ENCODE data around the gene RAB34. TPM values are rescaled to one million over a fixed set of nuclear protein-coding genes. Genes with fewer than 3 reads are reported as not detected.

RAB34 gene
- total RNA-seq, 2 experiments from 2014 or later, result 10.0 to 12.7 TPM

Other genes with a start within 250 kb of the RAB34 start
- not detected for gene SLC13A2, start 244.2 kb downstream of the RAB34 start, total RNA-seq
- gene FOXN1, start 211.5 kb downstream of the RAB34 start, total RNA-seq, result not detected
- gene UNC119, start 165.2 kb downstream of the RAB34 start, total RNA-seq, result 10 to 100 TPM; 41.6 to 48.1 TPM
- gene PIGS, start 146.3 kb downstream of the RAB34 start, total RNA-seq, result 10 to 100 TPM; 60.0 to 61.1 TPM
- 10 to 100 TPM; 97.3 to 99.7 TPM for gene ALDOC, start 141.0 kb downstream of the RAB34 start, total RNA-seq
- gene SPAG5, start 118.8 kb downstream of the RAB34 start, total RNA-seq, result 100 to 1,000 TPM; 162 to 170 TPM
- 10 to 100 TPM; 23.0 to 28.7 TPM for gene RSKR, start 103.7 kb downstream of the RAB34 start, total RNA-seq
- 100 to 1,000 TPM; 162 to 169 TPM for gene BLTP2, start 72.7 kb downstream of the RAB34 start, total RNA-seq
- gene SDF2, start 56.0 kb downstream of the RAB34 start, total RNA-seq, result 10 to 100 TPM; 51.7 to 54.5 TPM
- 10 to 100 TPM; 69.4 to 72.8 TPM for gene SUPT6H, start 55.7 kb downstream of the RAB34 start, total RNA-seq
- gene PROCA1, start 6.0 kb downstream of the RAB34 start, total RNA-seq, result 1 to 10 TPM; 5.3 to 6.1 TPM
- 1,000 to 10,000 TPM; 1,988 to 2,040 TPM for gene RPL23A, start 2.1 kb upstream of the RAB34 start, total RNA-seq
- 1 to 10 TPM; 2.8 to 3.0 TPM for gene TLCD1, start 8.4 kb upstream of the RAB34 start, total RNA-seq
- 1 to 10 TPM; 4.8 to 5.0 TPM for gene NEK8, start 10.9 kb upstream of the RAB34 start, total RNA-seq
- 10 to 100 TPM; 66.0 to 78.4 TPM for gene TRAF4, start 26.1 kb upstream of the RAB34 start, total RNA-seq
- 10 to 100 TPM; 15.4 to 17.1 TPM for gene FAM222B, start 124.9 kb upstream of the RAB34 start, total RNA-seq
- gene ERAL1, start 137.1 kb upstream of the RAB34 start, total RNA-seq, result 10 to 100 TPM; 46.3 to 50.7 TPM
- 100 to 1,000 TPM; 197 to 198 TPM for gene FLOT2, start 179.9 kb upstream of the RAB34 start, total RNA-seq
- 10 to 100 TPM; 29.2 to 29.3 TPM for gene DHRS13, start 185.2 kb upstream of the RAB34 start, total RNA-seq
- gene PHF12, start 233.7 kb upstream of the RAB34 start, total RNA-seq, result 10 to 100 TPM; 66.5 to 67.4 TPM

All from activated CD8-positive, alpha-beta T cell treated with anti-CD3 and anti-CD28 coated beads, Interleukin-2, amount 10 ng/mL, durations not matched to agents 7 days and 5 days (primary cell).